Gastrocnemius medialis (tissue), 4 donors: ENCODE data around the gene SERPINE1.

ENCODE experiments used
- CTCF ChIP-seq, 5 experiments: fragments of 450-650 bp in 3 of 5; fragments of 200-600 bp in 2 of 5; sonication (generic) in 2 of 5; IDR thresholded peaks in 4 of 5; conservative IDR thresholded peaks in 1 of 5; 1 replicate in 4 of 5; 2 replicates in 1 of 5; pipeline ENCODE4 v1.5.1; 2016 to 2019; ENCODE audit warnings: antibody characterized with exemption in 5 of 5, mild to moderate bottlenecking in 3 of 5, moderate library complexity in 3 of 5
- POLR2A ChIP-seq, 2 donors: fragments of 450-650 bp; IDR thresholded peaks; one replicate each; pipeline ENCODE4 v1.6.1; 2017; ENCODE audit warnings: antibody characterized with exemption in 2 of 2, mild to moderate bottlenecking in 2 of 2, moderate library complexity in 2 of 2

- no peak for TF ChIP-seq CTCF (IDR thresholded peaks at IDR 0.05 in 4 of 5, conservative IDR thresholded peaks at IDR 0.05 in 1 of 5)
- TF ChIP-seq POLR2A (IDR thresholded peaks at IDR 0.05): no peak
Measured at GRCh38 chr7:101174322-101174854, 47.5 kb downstream of the SERPINE1 start.
